NCI-H1105 treated with DMSO at 0.1 percent for 48 hours (cell line): ENCODE measurements around the gene PPP1R12B.
"Not testable (repeated sequence)": the region's sequence is repeated elsewhere in the genome, so short reads cannot be mapped to it uniquely, and the experiment has no call there.

ENCODE experiments used
- DNase-seq: peaks from one replicate; lab custom pipeline; 2025; lab: John Stamatoyannopoulos, UW

The PPP1R12B gene

DNA sequence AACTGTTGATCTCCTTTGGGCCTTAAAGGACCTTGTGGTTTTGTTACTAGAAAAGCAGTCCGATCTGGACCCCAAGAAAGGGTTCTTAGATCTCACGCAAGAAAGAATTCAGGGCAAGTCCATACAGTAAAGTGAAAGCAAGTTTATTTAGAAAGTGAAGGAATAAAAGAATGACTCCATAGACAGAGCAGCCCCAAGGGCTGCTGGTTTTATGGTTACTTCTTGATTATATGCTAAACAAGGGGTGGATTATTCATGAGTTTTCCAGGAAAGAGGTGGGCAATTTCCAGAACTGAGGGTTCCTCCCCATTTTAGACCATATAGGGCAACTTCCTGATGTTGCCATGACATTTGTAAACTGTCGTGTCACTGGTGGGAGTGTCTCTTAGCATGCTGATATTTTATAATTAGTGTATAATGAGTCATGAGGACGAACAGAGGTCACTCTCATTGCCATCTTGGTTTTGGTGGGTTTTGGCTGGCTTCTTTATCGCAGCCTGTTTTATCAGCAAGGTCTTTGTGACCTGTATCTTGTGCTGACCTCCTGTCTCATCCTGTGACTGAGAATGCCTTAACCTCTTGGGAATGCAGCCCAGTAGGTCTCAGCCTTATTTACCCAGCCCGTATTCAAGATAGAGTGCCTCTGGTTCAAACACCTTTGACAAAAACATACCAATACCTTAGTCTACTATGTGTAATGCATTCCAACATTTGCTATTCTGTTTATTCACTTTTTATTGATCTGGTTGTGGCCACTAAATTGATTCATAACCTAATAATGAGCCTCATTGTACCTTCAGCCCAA lies 183.5 kb downstream of the PPP1R12B start:
- not testable (repeated sequence) for DNase-seq

DNA sequence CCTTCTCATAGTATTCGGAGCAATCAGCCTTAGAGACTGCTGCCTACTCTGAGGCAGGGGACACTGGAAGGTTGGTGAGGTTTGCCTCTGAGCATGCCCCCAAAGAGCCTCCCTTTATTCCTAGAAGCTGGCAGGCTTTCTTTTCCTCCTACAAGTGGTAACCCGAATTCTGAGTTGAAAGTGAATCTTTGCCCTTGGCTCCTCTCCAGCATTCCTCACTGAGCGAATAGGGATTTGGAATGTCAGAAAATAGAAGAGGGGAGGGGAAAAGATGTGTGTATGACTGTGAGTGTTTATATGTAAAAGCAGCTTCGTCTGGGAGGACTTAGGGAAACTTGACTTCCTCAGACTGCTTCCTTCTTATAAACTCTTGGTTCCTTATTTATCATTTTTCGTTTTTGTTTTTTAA lies 190.7 kb downstream of the PPP1R12B start:
- not testable (repeated sequence) for DNase-seq

DNA sequence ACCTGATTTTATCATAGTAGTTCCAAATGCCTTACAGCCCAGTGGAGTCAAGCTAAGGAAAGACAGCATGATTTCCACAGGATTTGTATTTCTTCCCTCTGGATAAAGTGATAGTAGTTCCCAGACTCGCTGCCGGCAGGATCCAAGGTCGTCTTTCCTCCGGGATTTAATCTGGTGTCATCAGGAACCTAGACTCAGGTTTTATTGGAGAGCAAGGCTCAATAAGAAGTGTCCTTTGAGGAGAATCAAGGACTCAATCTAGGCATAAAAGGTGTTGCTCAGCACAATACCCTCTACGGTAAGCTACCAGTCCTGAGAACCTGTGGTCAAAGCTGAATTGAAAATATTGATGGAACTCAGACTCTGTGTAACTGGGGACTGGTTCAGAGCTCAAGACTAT lies 191.1 kb downstream of the PPP1R12B start:
- not testable (repeated sequence) for DNase-seq

GRCh38 chr1:202540014-202540413 lies 191.5 kb downstream of the PPP1R12B start:
- no peak for DNase-seq

- no peak for DNase-seq
Observed at GRCh38 chr1:202540448-202540847, 191.9 kb downstream of the PPP1R12B start.

DNA sequence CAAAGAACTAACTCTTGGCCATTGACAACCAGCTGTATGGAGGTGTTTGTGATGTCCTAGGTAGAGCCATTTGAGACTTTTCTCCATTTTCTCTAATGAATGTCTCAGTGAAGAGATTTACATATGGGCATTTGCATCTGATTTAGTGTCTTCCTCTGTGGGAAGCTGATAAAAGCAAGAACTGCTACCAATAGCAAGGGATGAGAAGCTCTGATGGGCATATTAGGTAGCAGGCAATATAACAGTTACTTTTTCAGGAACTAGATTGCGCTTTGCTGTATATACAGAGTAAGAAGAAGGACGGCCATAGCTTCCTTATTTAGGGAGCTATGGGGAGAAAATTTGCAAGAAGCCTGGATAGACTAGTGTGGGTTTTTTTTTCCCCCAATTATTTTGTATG lies 192.4 kb downstream of the PPP1R12B start:
- not testable (repeated sequence) for DNase-seq

DNA sequence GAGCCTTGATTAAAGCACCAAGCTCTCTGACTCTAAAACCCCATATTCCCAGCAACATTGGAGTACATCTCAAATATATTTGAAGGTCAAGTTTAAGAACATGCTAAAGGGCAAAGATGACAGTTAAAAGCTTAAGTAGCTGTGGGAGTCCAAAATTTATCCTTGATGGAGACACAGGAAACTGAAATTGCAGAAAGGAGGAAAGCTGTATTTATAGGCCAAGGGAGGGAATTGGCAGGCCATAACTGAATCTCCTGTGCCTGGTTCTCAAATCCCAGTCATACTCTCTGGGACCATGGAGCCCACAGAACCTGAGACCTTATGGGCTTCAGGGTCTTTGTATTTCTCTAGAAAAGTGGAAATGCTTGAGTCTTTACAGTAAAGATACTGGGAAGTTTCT lies 193.9 kb downstream of the PPP1R12B start:
- DNase-seq, result not testable (repeated sequence)

DNA sequence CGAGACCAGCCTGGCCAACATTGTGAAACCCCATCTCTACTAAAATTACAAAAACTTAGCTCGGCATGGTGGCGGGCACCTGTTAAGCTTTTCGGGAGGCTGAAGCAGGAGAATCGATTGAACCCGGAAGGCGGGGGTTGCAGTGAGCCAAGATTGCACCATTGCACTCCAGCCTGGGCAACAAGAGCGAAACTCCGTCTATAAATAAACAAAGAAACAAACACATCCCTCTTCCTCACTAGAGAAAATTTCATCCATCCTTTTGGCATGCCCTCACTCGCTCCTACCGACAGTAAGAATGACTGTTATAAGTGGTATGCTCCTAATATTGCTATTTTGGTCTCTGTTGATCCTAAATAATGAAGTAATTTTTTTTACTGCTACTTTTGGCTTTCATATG lies 195.0 kb downstream of the PPP1R12B start:
- not testable (repeated sequence) for DNase-seq

GRCh38 chr1:202544766-202545449 lies 196.4 kb downstream of the PPP1R12B start:
- DNase-seq, result not testable (repeated sequence)

GRCh38 chr1:202545647-202546303 lies 197.3 kb downstream of the PPP1R12B start:
- not testable (repeated sequence) for DNase-seq

DNA sequence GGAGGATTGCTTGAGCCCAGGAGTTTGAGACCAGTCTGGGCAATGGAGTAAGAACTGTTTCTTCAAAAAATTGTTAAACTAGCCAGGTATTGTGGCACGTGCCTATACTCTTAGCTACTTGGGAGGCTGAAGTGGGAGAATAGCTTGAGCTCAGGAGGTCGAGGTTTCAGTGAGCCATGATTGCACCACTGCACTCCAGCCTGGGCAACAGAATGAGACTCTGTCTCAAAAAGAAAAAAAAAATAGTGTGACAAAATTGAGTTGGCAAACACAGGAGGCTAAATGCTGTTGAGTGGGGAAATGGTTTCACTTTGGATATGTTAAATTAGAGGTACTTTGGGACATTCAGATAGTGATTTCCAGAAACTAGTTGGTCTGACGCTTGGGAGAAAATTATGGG lies 197.9 kb downstream of the PPP1R12B start:
- DNase-seq, result not testable (repeated sequence)

DNA sequence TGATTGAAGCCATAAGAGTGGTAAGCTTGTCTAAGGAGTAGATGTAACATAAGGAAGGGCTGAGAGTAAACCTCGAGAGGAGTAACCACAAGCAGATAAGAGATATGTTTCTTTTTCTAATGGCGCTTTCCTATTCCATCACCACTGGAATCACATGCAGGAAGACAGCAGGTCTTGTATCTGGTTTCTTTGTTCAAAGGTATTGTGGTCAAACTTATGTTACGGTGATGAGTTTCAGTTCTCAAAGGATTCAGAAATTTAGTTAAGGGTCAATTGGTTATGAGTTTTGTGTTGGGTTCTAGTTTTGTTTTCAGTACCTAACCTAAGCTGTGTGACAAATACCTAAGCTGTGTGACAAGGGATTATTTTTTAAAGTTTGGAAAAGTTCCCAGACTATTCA lies 198.3 kb downstream of the PPP1R12B start:
- not testable (repeated sequence) for DNase-seq

DNA sequence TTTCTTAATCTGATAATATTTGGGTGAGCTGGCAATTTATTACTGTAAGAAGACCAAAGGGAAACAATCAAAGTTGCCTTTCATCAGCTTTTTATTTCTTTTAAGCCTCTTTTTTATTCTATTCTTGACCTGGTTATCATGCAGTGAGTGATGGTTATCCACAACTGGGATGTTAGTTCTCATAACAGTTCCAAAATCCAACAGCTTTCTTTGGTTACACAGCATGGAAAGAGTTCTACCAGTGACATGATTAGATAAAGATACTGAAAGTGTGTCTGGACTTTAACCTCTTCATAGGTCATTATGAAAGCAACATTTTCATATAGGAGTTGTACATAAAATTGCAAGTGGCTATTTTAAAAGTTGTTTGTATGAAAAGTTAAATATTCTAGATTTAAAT lies 198.7 kb downstream of the PPP1R12B start:
- DNase-seq, result no peak

DNA sequence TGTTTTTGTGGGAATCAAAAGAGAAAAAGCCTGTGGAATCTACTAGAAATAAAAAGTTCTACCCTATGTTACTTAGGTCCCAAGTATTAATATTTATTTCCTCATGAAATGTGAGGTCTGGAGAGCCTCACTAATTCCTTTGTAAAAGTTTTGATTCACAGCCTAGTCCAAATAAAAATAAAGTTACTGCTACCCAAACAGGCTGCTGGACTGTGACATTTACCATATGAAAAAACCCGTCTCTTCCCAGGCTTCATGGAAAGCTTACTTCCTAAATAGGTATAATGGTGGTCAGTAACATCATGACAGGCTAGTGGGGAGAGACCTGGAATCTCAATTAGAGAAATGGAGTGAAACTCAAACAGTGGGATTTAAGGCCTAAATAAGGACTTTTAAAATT lies 201.6 kb downstream of the PPP1R12B start:
- DNase-seq, result not testable (repeated sequence)

- DNase-seq, result peak; percentile 41
Observed at GRCh38 chr1:202551683-202552082, 203.2 kb downstream of the PPP1R12B start.

DNA sequence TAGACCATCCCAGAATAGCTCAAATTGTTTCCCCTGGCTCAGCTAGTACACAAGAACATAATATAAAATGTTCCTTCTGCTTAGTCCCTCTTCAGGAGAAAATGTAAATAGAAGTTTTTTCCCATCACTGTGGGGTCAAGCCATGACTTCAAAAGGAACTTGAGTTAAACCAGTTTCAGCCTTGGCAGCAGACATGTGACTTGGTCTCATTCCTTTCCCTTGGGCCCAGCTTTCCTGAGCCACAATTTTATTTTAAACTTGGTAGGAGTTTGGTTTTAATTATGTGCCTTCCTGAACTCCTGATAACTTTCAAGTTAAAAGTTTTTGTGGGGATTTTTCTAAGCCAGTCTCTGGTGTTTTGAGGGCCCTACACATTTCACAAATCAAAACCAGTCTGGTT lies 204.1 kb downstream of the PPP1R12B start:
- DNase-seq, result not testable (repeated sequence)

- DNase-seq, result not testable (repeated sequence)
Observed at GRCh38 chr1:202553078-202553477, 204.6 kb downstream of the PPP1R12B start.

DNA sequence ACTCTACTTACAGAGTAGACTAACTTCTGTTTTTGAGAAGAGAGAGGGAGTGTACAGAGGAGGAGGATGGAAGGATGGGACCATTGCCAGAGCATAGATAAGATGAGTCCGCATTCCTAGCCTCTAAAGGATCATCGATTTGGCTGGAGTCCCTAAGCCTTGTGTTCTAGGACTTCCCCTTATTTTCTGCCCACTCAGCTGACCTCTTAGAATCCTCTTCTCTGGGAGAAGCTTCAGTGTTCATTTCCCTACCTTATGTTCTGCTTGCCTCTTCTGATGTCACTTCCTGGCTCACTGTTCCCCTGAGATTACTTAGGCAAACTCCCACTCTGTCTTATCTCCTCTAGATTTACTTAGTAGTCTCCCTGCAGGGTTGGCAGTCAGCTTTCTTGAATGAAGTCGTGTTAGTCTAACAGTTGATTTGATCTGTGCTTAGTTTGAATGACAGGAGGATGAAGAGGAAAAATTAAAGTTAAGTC lies 205.1 kb downstream of the PPP1R12B start:
- no peak for DNase-seq

DNA sequence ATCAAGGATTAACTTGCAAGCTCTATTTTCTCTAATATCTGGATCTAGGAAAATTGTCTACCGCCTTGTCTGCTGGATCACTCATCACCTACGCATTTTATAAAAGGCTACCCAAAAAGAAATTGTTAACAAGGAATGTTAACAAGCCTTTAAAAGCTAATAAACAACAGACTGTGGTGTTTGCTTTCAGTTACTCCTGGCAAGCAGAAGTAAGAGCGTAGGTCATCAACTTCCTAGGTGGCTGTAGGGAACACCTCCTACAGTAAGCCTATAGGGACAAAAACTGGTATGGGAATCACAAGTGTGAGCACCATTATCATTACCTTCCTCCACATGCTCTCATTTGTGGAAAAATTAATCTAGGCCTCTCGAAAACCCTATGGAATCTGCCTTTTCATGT lies 206.1 kb downstream of the PPP1R12B start:
- not testable (repeated sequence) for DNase-seq

DNA sequence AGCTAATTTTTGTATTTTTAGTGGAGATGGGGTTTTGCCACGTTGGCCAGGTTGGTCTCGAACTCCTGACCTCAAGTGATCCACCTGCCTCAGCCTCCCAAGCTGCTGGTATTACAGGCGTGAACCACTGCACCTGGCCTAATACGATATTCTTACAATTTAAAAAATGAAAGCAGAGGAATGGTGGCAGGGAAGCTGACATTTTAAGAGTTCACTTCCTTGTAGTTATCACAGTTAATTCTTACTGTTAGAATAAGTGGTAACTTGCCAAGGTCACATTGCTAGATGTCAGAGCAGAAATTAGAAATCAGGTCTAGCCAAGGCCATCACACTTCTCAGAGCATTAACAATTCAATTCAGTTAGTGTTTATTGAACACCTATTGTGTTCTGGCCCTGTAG lies 207.5 kb downstream of the PPP1R12B start:
- not testable (repeated sequence) for DNase-seq

DNA sequence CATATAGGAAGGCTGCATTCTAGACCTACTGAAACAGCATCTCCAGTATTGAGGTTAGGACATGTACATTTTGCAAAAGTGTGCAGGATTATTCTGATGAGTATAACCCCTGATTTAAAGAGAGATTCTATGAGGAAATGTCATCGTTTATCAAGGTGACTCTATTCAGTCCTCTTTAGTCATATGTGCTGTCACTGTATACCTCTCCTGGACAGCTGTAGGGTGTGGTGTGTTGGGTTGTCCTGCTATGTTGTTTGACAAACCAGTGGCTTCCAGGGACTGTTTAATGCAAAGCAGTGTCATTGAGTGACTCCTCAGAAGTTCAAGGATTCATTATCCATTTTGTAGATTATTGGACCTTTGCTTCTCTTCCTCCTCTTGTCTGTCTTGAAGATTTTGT lies 209.2 kb downstream of the PPP1R12B start:
- not testable (repeated sequence) for DNase-seq

GRCh38 chr1:202561240-202561639 lies 212.7 kb downstream of the PPP1R12B start:
- no peak for DNase-seq
